Erythroblast (primary cell): ENCODE measurements around the gene ACR.

Experiments
- GATA1 ChIP-seq: IDR thresholded peaks from 2 replicates; pipeline ENCODE4 v1.6.1; 2011; ENCODE audit warnings: low read depth, mild to moderate bottlenecking, control low read depth, low read length, moderate library complexity
- POLR2A ChIP-seq: IDR thresholded peaks from 2 replicates; pipeline ENCODE4 v1.6.1; 2011; ENCODE audit warnings: mild to moderate bottlenecking, low read length

- TF ChIP-seq POLR2A, result no peak
- no peak for TF ChIP-seq GATA1
These were observed 42.4 kb upstream of the ACR start for GRCh38 chr22:50695421-50696250.
